Measurements from ENCODE around the gene TTC7B.

TTC7B gene

DNA sequence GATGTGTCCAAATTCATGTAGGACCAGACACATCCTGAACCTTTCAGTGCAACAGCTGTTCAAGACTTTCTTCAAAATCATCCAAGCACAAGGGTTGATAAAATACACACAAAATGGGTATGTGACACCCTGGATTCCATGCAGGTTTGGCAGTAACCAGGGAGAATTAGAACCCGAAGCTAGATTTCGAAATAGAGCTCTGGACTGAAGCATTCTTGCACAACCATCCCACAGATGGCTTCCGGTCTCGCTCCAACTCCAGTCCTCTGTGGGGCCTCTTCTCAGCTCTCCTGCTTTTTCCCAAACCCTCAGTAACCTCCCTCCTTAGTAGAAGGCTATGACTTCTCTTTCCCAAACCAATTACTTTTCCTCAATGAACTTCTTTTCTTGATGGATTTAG lies 171.3 kb downstream of the TTC7B start:
- H3K4me2 ChIP-seq (ENCODE audit: low read depth, low read length, poor library complexity, severe bottlenecking): no peak overlapping the region
- no peaks in the 10 kb centered on the region for H3K36me3 ChIP-seq (ENCODE audit: low read length)
- no peak overlapping the region for H3K4me3 ChIP-seq (ENCODE audit: insufficient read depth, low read length, poor library complexity, severe bottlenecking)
- no peak overlapping the region for H3K27ac ChIP-seq (ENCODE audit: low read depth, low read length)
- no peaks in the 10 kb centered on the region for H3K79me2 ChIP-seq (ENCODE audit: insufficient read depth, low read length)
- H2AFZ ChIP-seq (ENCODE audit: low read depth, low read length, severe bottlenecking): no peak overlapping the region
- H3F3A ChIP-seq (ENCODE audit: insufficient read depth): no peaks in the 10 kb centered on the region
- H4K20me1 ChIP-seq (ENCODE audit: low read depth, low read length): no peaks in the 10 kb centered on the region
- H3K9ac ChIP-seq (ENCODE audit: low read length): no peak overlapping the region
- no peaks in the 10 kb centered on the region for H3K9me2 ChIP-seq (replicated peaks; ENCODE audit: insufficient read depth, low read length)
- no peak for TF ChIP-seq EZH2phosphoT487 (conservative IDR thresholded peaks at IDR 0.05; ENCODE audit: low read length)
- TF ChIP-seq, protein P1, sequence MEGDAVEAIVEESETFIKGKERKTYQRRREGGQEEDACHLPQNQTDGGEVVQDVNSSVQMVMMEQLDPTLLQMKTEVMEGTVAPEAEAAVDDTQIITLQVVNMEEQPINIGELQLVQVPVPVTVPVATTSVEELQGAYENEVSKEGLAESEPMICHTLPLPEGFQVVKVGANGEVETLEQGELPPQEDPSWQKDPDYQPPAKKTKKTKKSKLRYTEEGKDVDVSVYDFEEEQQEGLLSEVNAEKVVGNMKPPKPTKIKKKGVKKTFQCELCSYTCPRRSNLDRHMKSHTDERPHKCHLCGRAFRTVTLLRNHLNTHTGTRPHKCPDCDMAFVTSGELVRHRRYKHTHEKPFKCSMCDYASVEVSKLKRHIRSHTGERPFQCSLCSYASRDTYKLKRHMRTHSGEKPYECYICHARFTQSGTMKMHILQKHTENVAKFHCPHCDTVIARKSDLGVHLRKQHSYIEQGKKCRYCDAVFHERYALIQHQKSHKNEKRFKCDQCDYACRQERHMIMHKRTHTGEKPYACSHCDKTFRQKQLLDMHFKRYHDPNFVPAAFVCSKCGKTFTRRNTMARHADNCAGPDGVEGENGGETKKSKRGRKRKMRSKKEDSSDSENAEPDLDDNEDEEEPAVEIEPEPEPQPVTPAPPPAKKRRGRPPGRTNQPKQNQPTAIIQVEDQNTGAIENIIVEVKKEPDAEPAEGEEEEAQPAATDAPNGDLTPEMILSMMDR (IDR thresholded peaks at IDR 0.05; ENCODE audit: insufficient read depth, low read length, poor library complexity, severe bottlenecking): no peak
- no peaks in the 10 kb centered on the region for H3K27me3 ChIP-seq (ENCODE audit: low read length)
- no peaks in the 10 kb centered on the region for H3K9me3 ChIP-seq (ENCODE audit: insufficient read depth, low read length)

DNA sequence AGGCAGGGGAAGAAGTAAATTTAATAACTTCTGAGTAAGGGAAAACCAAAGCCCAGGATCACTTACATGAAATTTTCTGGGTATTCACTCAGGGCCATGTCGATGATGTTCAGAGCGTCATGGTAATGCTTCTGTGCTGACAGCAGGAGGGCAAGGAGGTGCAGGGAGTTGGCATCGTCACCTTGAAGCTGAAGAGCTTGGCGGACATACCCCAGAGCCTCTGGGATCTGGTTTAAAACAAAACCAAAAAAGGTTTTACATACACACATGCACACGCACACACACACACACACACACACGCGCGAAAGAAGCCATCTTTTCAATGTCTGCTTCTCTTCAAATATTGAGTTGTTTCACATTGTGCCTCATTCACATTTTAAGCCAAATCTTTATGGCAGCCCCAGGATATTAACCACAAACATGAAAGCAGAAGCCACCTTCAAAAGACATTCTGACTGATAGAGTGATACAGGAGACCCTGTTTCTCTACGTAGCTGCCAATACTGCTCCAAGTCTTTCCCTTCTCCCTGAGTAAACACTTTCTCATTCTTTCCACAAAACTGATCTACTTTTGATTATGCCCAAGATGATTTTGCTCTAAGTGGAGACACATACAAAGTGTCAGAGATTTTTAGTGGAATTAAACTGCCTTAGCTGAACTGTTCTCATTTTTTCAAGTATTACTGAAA lies 172.1 kb downstream of the TTC7B start:
- TF ChIP-seq, protein P1 (IDR thresholded peaks at IDR 0.05; ENCODE audit: insufficient read depth, low read length, poor library complexity, severe bottlenecking): no peak
- no peak for TF ChIP-seq EZH2phosphoT487 (conservative IDR thresholded peaks at IDR 0.05; ENCODE audit: low read length)
- H3K79me2 ChIP-seq (ENCODE audit: insufficient read depth, low read length): no peaks in the 10 kb centered on the region
- no peak overlapping the region for H2AFZ ChIP-seq (ENCODE audit: low read depth, low read length, severe bottlenecking)
- no peaks in the 10 kb centered on the region for H3K36me3 ChIP-seq (ENCODE audit: low read length)
- no peaks in the 10 kb centered on the region for H3K9me3 ChIP-seq (ENCODE audit: insufficient read depth, low read length)
- no peaks in the 10 kb centered on the region for H3K9me2 ChIP-seq (replicated peaks; ENCODE audit: insufficient read depth, low read length)
- H3F3A ChIP-seq (ENCODE audit: insufficient read depth): no peaks in the 10 kb centered on the region
- H3K9ac ChIP-seq (ENCODE audit: low read length): no peak overlapping the region
- H3K4me2 ChIP-seq (ENCODE audit: low read depth, low read length, poor library complexity, severe bottlenecking): no peak overlapping the region
- no peak overlapping the region for H3K4me3 ChIP-seq (ENCODE audit: insufficient read depth, low read length, poor library complexity, severe bottlenecking)
- no peaks in the 10 kb centered on the region for H3K27me3 ChIP-seq (ENCODE audit: low read length)
- no peak overlapping the region for H3K27ac ChIP-seq (ENCODE audit: low read depth, low read length)
- no peaks in the 10 kb centered on the region for H4K20me1 ChIP-seq (ENCODE audit: low read depth, low read length)

DNA sequence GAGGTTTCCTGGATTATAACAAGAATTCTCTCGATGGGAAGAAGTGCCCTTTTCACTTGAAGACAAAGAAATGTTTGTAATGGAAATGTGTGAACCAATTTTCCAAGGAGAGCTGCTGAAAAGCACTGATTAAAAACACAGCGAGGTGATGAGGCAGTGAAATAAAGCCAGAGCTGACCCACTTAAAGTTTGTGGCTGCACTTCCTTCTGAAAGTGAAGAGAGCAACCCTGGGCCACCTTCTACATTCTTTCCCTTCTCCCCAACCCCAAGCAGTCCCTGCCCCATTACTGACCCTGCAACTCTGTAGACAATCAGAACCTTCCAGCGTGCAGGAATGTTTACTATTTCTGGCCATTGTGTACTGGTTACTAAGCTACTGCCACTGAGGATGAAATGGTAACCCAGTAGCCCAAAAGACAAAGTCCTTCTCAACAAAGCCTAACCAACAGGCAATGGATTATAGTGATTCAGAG lies 173.9 kb downstream of the TTC7B start:
- TF ChIP-seq EZH2phosphoT487 (conservative IDR thresholded peaks at IDR 0.05; ENCODE audit: low read length): no peak
- TF ChIP-seq, protein P1 (IDR thresholded peaks at IDR 0.05; ENCODE audit: insufficient read depth, low read length, poor library complexity, severe bottlenecking): no peak
- H4K20me1 ChIP-seq (ENCODE audit: low read depth, low read length): no peaks in the 10 kb centered on the region
- no peaks in the 10 kb centered on the region for H3K27me3 ChIP-seq (ENCODE audit: low read length)
- no peak overlapping the region for H3K4me2 ChIP-seq (ENCODE audit: low read depth, low read length, poor library complexity, severe bottlenecking)
- no peak overlapping the region for H3K9ac ChIP-seq (ENCODE audit: low read length)
- H3K9me2 ChIP-seq (replicated peaks; ENCODE audit: insufficient read depth, low read length): no peaks in the 10 kb centered on the region
- no peak overlapping the region for H3K4me3 ChIP-seq (ENCODE audit: insufficient read depth, low read length, poor library complexity, severe bottlenecking)
- H2AFZ ChIP-seq (ENCODE audit: low read depth, low read length, severe bottlenecking): no peak overlapping the region
- H3K79me2 ChIP-seq (ENCODE audit: insufficient read depth, low read length): no peaks in the 10 kb centered on the region
- no peaks in the 10 kb centered on the region for H3K36me3 ChIP-seq (ENCODE audit: low read length)
- no peaks in the 10 kb centered on the region for H3K9me3 ChIP-seq (ENCODE audit: insufficient read depth, low read length)
- H3F3A ChIP-seq (ENCODE audit: insufficient read depth): no peaks in the 10 kb centered on the region
- no peak overlapping the region for H3K27ac ChIP-seq (ENCODE audit: low read depth, low read length)

All from SU-DHL-6 (cell line).